ENCODE data around the gene STAG2. TPM values are rescaled to one million over a fixed set of nuclear protein-coding genes. Genes with fewer than 3 reads are reported as not detected.

The STAG2 gene
- total RNA-seq, 1 experiment from 2014 or later, result 119 TPM

GRCh38 chrX:123971982-123972381, 10.5 kb downstream of the STAG2 start:
- Histone ChIP-seq H3K36me3 (ENCODE audit: insufficient read depth, low read length, poor library complexity, severe bottlenecking) (no peaks in the 10 kb centered on the region), H3K27me3 (replicated peaks; ENCODE audit: insufficient read depth, low read depth, low read length, poor library complexity) (no peaks in the 10 kb centered on the region), H3K27ac (ENCODE audit: low read depth, low read length, poor library complexity, severe bottlenecking) (no peak overlapping the region), H3K4me3 (ENCODE audit: low read depth, low read length, poor library complexity, severe bottlenecking) (no peak overlapping the region), H3K4me1 (ENCODE audit: insufficient read depth, low read length, poor library complexity, severe bottlenecking) (peaks cover 8% of the 10 kb centered on the region), H3K9me3 (ENCODE audit: low read depth, low read length, poor library complexity, severe bottlenecking) (no peaks in the 10 kb centered on the region)
- ChIA-PET CTCF (no interaction called here), POLR2A (ENCODE audit: low non-redundant PET) (no interaction called here)
- no peak for DNase-seq (ENCODE audit: low spot score)
- no TSS peak for BruUV-seq (replicated peaks)
- TF ChIP-seq CTCF (conservative IDR thresholded peaks at IDR 0.05; ENCODE audit: low read depth, low read length) (no peak), EZH2 (IDR thresholded peaks at IDR 0.05; ENCODE audit: borderline replicate concordance, low read depth, low read length, poor library complexity, severe bottlenecking) (no peak)
- intact Hi-C loops (cut with micrococcal nuclease; ENCODE audit: unreplicated experiment), result no loop called here

- ChIA-PET POLR2A (ENCODE audit: low non-redundant PET) (no interaction called here), CTCF (interaction anchor here (0.6 kb wide), 1 partner anchor 244 kb away, joined by 3 read pairs; no protein-coding TSS in a partner anchor)
- Histone ChIP-seq H3K27ac (ENCODE audit: low read depth, low read length, poor library complexity, severe bottlenecking) (no peak overlapping the region), H3K4me1 (ENCODE audit: insufficient read depth, low read length, poor library complexity, severe bottlenecking) (peaks cover 8% of the 10 kb centered on the region), H3K27me3 (replicated peaks; ENCODE audit: insufficient read depth, low read depth, low read length, poor library complexity) (no peaks in the 10 kb centered on the region), H3K36me3 (ENCODE audit: insufficient read depth, low read length, poor library complexity, severe bottlenecking) (no peaks in the 10 kb centered on the region), H3K9me3 (ENCODE audit: low read depth, low read length, poor library complexity, severe bottlenecking) (no peaks in the 10 kb centered on the region), H3K4me3 (ENCODE audit: low read depth, low read length, poor library complexity, severe bottlenecking) (no peak overlapping the region)
- TF ChIP-seq EZH2 (IDR thresholded peaks at IDR 0.05; ENCODE audit: borderline replicate concordance, low read depth, low read length, poor library complexity, severe bottlenecking), result no peak
- TF ChIP-seq CTCF (conservative IDR thresholded peaks at IDR 0.05; ENCODE audit: low read depth, low read length), result no peak
- DNase-seq (ENCODE audit: low spot score), result no peak
- no TSS peak for BruUV-seq (replicated peaks)
- intact Hi-C loops (cut with micrococcal nuclease; ENCODE audit: unreplicated experiment), result no loop called here
Measured at GRCh38 chrX:123973921-123974320, 12.4 kb downstream of the STAG2 start.

- no peak for DNase-seq (ENCODE audit: low spot score)
- CTCF ChIA-PET, result no interaction called here
- no peaks in the 10 kb centered on the region for H3K36me3 ChIP-seq (ENCODE audit: insufficient read depth, low read length, poor library complexity, severe bottlenecking)
- peaks cover 13% of the 10 kb centered on the region for H3K4me1 ChIP-seq (ENCODE audit: insufficient read depth, low read length, poor library complexity, severe bottlenecking)
- intact Hi-C loops (cut with micrococcal nuclease; ENCODE audit: unreplicated experiment), result no loop called here
- H3K27ac ChIP-seq (ENCODE audit: low read depth, low read length, poor library complexity, severe bottlenecking), result no peak overlapping the region
- H3K9me3 ChIP-seq (ENCODE audit: low read depth, low read length, poor library complexity, severe bottlenecking), result no peaks in the 10 kb centered on the region
- H3K4me3 ChIP-seq (ENCODE audit: low read depth, low read length, poor library complexity, severe bottlenecking), result no peak overlapping the region
- no peaks in the 10 kb centered on the region for H3K27me3 ChIP-seq (replicated peaks; ENCODE audit: insufficient read depth, low read depth, low read length, poor library complexity)
- POLR2A ChIA-PET (ENCODE audit: low non-redundant PET), result no interaction called here
- TF ChIP-seq CTCF (conservative IDR thresholded peaks at IDR 0.05; ENCODE audit: low read depth, low read length), result no peak
- no peak for TF ChIP-seq EZH2 (IDR thresholded peaks at IDR 0.05; ENCODE audit: borderline replicate concordance, low read depth, low read length, poor library complexity, severe bottlenecking)
- BruUV-seq (replicated peaks), result no TSS peak
Measured at GRCh38 chrX:123975180-123975579, 13.7 kb downstream of the STAG2 start.

Data from A673 (cell line).